Endodermal cell (in vitro differentiated cells): ENCODE results near the gene CXCR2. TPM values are rescaled to one million over a fixed set of nuclear protein-coding genes. Genes with fewer than 3 reads are reported as not detected.

Experiments used
- DNase-seq: peaks from one replicate; pipeline ENCODE4 v3.0.0-alpha.2; 2017
- H3K27ac ChIP-seq: 2 replicates; pipeline ENCODE4 v1.5.1; 2013; ENCODE audit warnings: mild to moderate bottlenecking, low read depth, low read length, moderate library complexity
- H3K27me3 ChIP-seq: 2 replicates; pipeline ENCODE4 v1.6.1; 2013; ENCODE audit warnings: mild to moderate bottlenecking, low read length, moderate library complexity; ENCODE audit not compliant: insufficient read depth, control insufficient read depth, poor library complexity, severe bottlenecking
- H3K36me3 ChIP-seq: 2 replicates; pipeline ENCODE4 v1.7.0; 2013; ENCODE audit warnings: mild to moderate bottlenecking, low read length, moderate library complexity; ENCODE audit not compliant: control insufficient read depth, insufficient read depth
- H3K4me1 ChIP-seq: one replicate; pipeline ENCODE4 v1.7.0; 2013; ENCODE audit warnings: low read length; ENCODE audit not compliant: control insufficient read depth, insufficient read depth
- H3K4me3 ChIP-seq: 2 replicates; pipeline ENCODE4 v1.5.1; 2013; ENCODE audit warnings: mild to moderate bottlenecking, low read length, moderate library complexity
- H3K9ac ChIP-seq: 2 replicates; pipeline ENCODE4 v1.6.1; 2013; ENCODE audit warnings: mild to moderate bottlenecking, low read length, moderate library complexity; ENCODE audit not compliant: poor library complexity, severe bottlenecking; ENCODE audit errors: extremely low read depth
- H3K9me3 ChIP-seq: 2 replicates; pipeline ENCODE4 v1.6.1; 2013; ENCODE audit warnings: mild to moderate bottlenecking, low read length, moderate library complexity; ENCODE audit not compliant: control insufficient read depth
- H3K27ac Mint-ChIP-seq: 2 replicates; pipeline ENCODE4 v1.8.0; 2020; ENCODE audit warnings: mixed read lengths
- H3K27me3 Mint-ChIP-seq: 2 replicates; pipeline ENCODE4 v1.8.0; 2021; ENCODE audit warnings: mild to moderate bottlenecking, mixed read lengths; ENCODE audit not compliant: insufficient read depth
- H3K36me3 Mint-ChIP-seq: 2 replicates; pipeline ENCODE4 v1.8.0; 2020; ENCODE audit warnings: low read depth, mixed read lengths
- H3K4me1 Mint-ChIP-seq: 2 replicates; pipeline ENCODE4 v1.8.0; 2020; ENCODE audit warnings: mixed read lengths
- H3K4me3 Mint-ChIP-seq: 2 replicates; pipeline ENCODE4 v1.8.0; 2020; ENCODE audit warnings: mild to moderate bottlenecking, moderate library complexity, mixed read lengths
- H3K9me3 Mint-ChIP-seq: 2 replicates; pipeline ENCODE4 v1.8.0; 2020; ENCODE audit warnings: mild to moderate bottlenecking, mixed read lengths
- CTCF ChIP-seq: fragments of 200-600 bp; sonication (generic); conservative IDR thresholded peaks from 2 replicates; pipeline ENCODE4 v1.5.0; 2021; ENCODE audit warnings: antibody characterized with exemption, mild to moderate bottlenecking
- WGBS, 2 experiments: methylation state at CpG; one replicate each; pipeline versions ENCODE4 v1.1.5 to v1.1.7; 2013; ENCODE audit warnings: missing lambda C conversion rate in 2 of 2, mixed read lengths in 1 of 2; ENCODE audit not compliant: insufficient coverage in 1 of 2, insufficient read length in 1 of 2; 5-methylcytosine and 5-hydroxymethylcytosine counted together
- total RNA-seq, 2 donors: library from RNA; stranded (reverse); fragmentation: NEBNext Ultra II Directional in 1 of 2; extraction: Animal tissue kit (Norgen Biotek cat#: 25700) in 1 of 2; gene quantifications; 2 replicates in 1 of 2; 3 replicates in 1 of 2; pipeline ENCODE4 v1.2.1, GENCODE V29; 2021

Gene CXCR2
- total RNA-seq, 2 donors from 2014 or later, result not detected

- Histone ChIP-seq H3K27me3 (no peaks in the 10 kb centered on the region), H3K4me3 (no peak overlapping the region), H3K36me3 (no peaks in the 10 kb centered on the region), H3K9ac (no peak overlapping the region), H3K27ac (no peak overlapping the region), H3K4me1 (no peaks in the 10 kb centered on the region), H3K9me3 (peaks cover 1% of the 10 kb centered on the region)
- Mint-ChIP-seq H3K36me3 (no peaks in the 10 kb centered on the region), H3K4me1 (no peaks in the 10 kb centered on the region), H3K9me3 (no peaks in the 10 kb centered on the region), H3K27ac (no peak overlapping the region), H3K27me3 (peaks cover 7% of the 10 kb centered on the region), H3K4me3 (no peak overlapping the region)
- DNase-seq, result no peak
- no peak for TF ChIP-seq CTCF
- 92 to 100% methylated on average over 1 to 2 of the region's 2 CpGs for WGBS, 2 experiments
These were observed 44.8 kb upstream of the CXCR2 start for GRCh38 chr2:218081063-218081462.

- Mint-ChIP-seq H3K4me3 (no peak overlapping the region), H3K9me3 (peaks cover 3% of the 10 kb centered on the region), H3K27me3 (peaks cover 12% of the 10 kb centered on the region), H3K36me3 (no peaks in the 10 kb centered on the region), H3K27ac (no peak overlapping the region), H3K4me1 (no peaks in the 10 kb centered on the region)
- H3K4me1 ChIP-seq, result no peaks in the 10 kb centered on the region
- no peaks in the 10 kb centered on the region for H3K36me3 ChIP-seq
- DNase-seq, result peak; percentile 47
- no peak overlapping the region for H3K4me3 ChIP-seq
- H3K27ac ChIP-seq, result no peak overlapping the region
- no peak overlapping the region for H3K9ac ChIP-seq
- TF ChIP-seq CTCF, result no peak
- WGBS, 2 experiments, result 73 to 86% methylated on average over 6 to 7 of the region's 7 CpGs
- peaks cover 8% of the 10 kb centered on the region for H3K9me3 ChIP-seq
- H3K27me3 ChIP-seq, result no peaks in the 10 kb centered on the region
These were observed 44.1 kb upstream of the CXCR2 start for GRCh38 chr2:218081695-218082094.

GRCh38 chr2:218082586-218083351, 43.1 kb upstream of the CXCR2 start:
- Histone ChIP-seq H3K4me1 (no peaks in the 10 kb centered on the region), H3K9ac (no peak overlapping the region), H3K4me3 (no peak overlapping the region), H3K27me3 (no peaks in the 10 kb centered on the region), H3K9me3 (peaks cover 8% of the 10 kb centered on the region), H3K27ac (no peak overlapping the region), H3K36me3 (no peaks in the 10 kb centered on the region)
- WGBS, 2 experiments, result 89 to 94% methylated on average over 6 to 14 of the region's 14 CpGs
- Mint-ChIP-seq H3K4me3 (no peak overlapping the region), H3K27me3 (peaks cover 12% of the 10 kb centered on the region), H3K9me3 (peaks cover 4% of the 10 kb centered on the region), H3K27ac (no peak overlapping the region), H3K4me1 (no peaks in the 10 kb centered on the region), H3K36me3 (no peaks in the 10 kb centered on the region)
- no peak for DNase-seq
- TF ChIP-seq CTCF, result no peak
